ENCODE data around the gene MYO7B. TPM values are rescaled to one million over a fixed set of nuclear protein-coding genes. Genes with fewer than 3 reads are reported as not detected.
"Not testable (repeated sequence)": the region's sequence is repeated elsewhere in the genome, so short reads cannot be mapped to it uniquely, and the experiment has no call there.

MYO7B gene
- total and polyA plus RNA-seq, 4 donors, result 1.8 to 20.0 (median 7.4) TPM

GRCh38 chr2:127569666-127570065 lies 34.2 kb downstream of the MYO7B start:
- no peaks in the 10 kb centered on the region for H3K36me3 ChIP-seq (ENCODE audit: control insufficient read depth, insufficient read depth, low read length)
- H3K9me3 ChIP-seq (ENCODE audit: control insufficient read depth, insufficient read depth, low read length), result no peaks in the 10 kb centered on the region
- no peak for DNase-seq (ENCODE audit: low read depth in 4 of 6, low spot score in 6 of 6)
- H3K4me3 ChIP-seq (ENCODE audit: low read depth, low read length), result no peak overlapping the region
- no peak overlapping the region for H3K27ac ChIP-seq (ENCODE audit: low read depth, low read length)
- H3K27me3 ChIP-seq (ENCODE audit: control insufficient read depth, insufficient read depth, low read length), result no peaks in the 10 kb centered on the region
- 82% methylated on average over 5 of the region's 6 CpGs for WGBS (ENCODE audit: insufficient coverage)
- peaks cover 12% of the 10 kb centered on the region for H3K4me1 ChIP-seq (ENCODE audit: control insufficient read depth, insufficient read depth, low read length)

GRCh38 chr2:127570282-127571250 lies 35.1 kb downstream of the MYO7B start:
- Histone ChIP-seq H3K9me3 (ENCODE audit: control insufficient read depth, insufficient read depth, low read length) (no peaks in the 10 kb centered on the region), H3K4me3 (ENCODE audit: low read depth, low read length) (no peak overlapping the region), H3K36me3 (ENCODE audit: control insufficient read depth, insufficient read depth, low read length) (no peaks in the 10 kb centered on the region), H3K27me3 (ENCODE audit: control insufficient read depth, insufficient read depth, low read length) (no peaks in the 10 kb centered on the region), H3K27ac (ENCODE audit: low read depth, low read length) (no peak overlapping the region), H3K4me1 (ENCODE audit: control insufficient read depth, insufficient read depth, low read length) (peaks cover 12% of the 10 kb centered on the region)
- DNase-seq (ENCODE audit: low read depth in 4 of 6, low spot score in 6 of 6), result peak in 1 of 6 donors; percentile 46
- WGBS (ENCODE audit: insufficient coverage), result 64% methylated on average over 11 of the region's 18 CpGs

GRCh38 chr2:127572352-127572751 lies 36.9 kb downstream of the MYO7B start:
- H3K9me3 ChIP-seq (ENCODE audit: control insufficient read depth, insufficient read depth, low read length); H3K27ac ChIP-seq (ENCODE audit: low read depth, low read length); H3K36me3 ChIP-seq (ENCODE audit: control insufficient read depth, insufficient read depth, low read length); H3K27me3 ChIP-seq (ENCODE audit: control insufficient read depth, insufficient read depth, low read length); H3K4me3 ChIP-seq (ENCODE audit: low read depth, low read length); DNase-seq (ENCODE audit: low read depth in 4 of 6, low spot score in 6 of 6): not testable (repeated sequence)
- 100% methylated on average over 2 of the region's 2 CpGs for WGBS (ENCODE audit: insufficient coverage)
- H3K4me1 ChIP-seq (ENCODE audit: control insufficient read depth, insufficient read depth, low read length), result peaks cover 23% of the 10 kb centered on the region

- peak in 1 of 6 donors; percentile 11 for DNase-seq (ENCODE audit: low read depth in 4 of 6, low spot score in 6 of 6)
- Histone ChIP-seq H3K27me3 (ENCODE audit: control insufficient read depth, insufficient read depth, low read length) (no peaks in the 10 kb centered on the region), H3K27ac (ENCODE audit: low read depth, low read length) (no peak overlapping the region), H3K4me1 (ENCODE audit: control insufficient read depth, insufficient read depth, low read length) (peaks cover 23% of the 10 kb centered on the region), H3K9me3 (ENCODE audit: control insufficient read depth, insufficient read depth, low read length) (no peaks in the 10 kb centered on the region), H3K36me3 (ENCODE audit: control insufficient read depth, insufficient read depth, low read length) (no peaks in the 10 kb centered on the region), H3K4me3 (ENCODE audit: low read depth, low read length) (no peak overlapping the region)
- WGBS (ENCODE audit: insufficient coverage), result 93% methylated on average over 3 of the region's 5 CpGs
Observed at GRCh38 chr2:127572841-127573240, 37.4 kb downstream of the MYO7B start.

GRCh38 chr2:127573298-127573697 lies 37.8 kb downstream of the MYO7B start:
- Histone ChIP-seq H3K4me3 (ENCODE audit: low read depth, low read length) (no peak overlapping the region), H3K27ac (ENCODE audit: low read depth, low read length) (no peak overlapping the region), H3K36me3 (ENCODE audit: control insufficient read depth, insufficient read depth, low read length) (no peaks in the 10 kb centered on the region), H3K4me1 (ENCODE audit: control insufficient read depth, insufficient read depth, low read length) (peaks cover 23% of the 10 kb centered on the region), H3K27me3 (ENCODE audit: control insufficient read depth, insufficient read depth, low read length) (no peaks in the 10 kb centered on the region), H3K9me3 (ENCODE audit: control insufficient read depth, insufficient read depth, low read length) (no peaks in the 10 kb centered on the region)
- DNase-seq (ENCODE audit: low read depth in 4 of 6, low spot score in 6 of 6), result no peak
- WGBS (ENCODE audit: insufficient coverage), result 86% methylated on average over 6 of the region's 6 CpGs

- H3K4me1 ChIP-seq (ENCODE audit: control insufficient read depth, insufficient read depth, low read length), result peaks cover 23% of the 10 kb centered on the region
- no peak overlapping the region for H3K4me3 ChIP-seq (ENCODE audit: low read depth, low read length)
- H3K27me3 ChIP-seq (ENCODE audit: control insufficient read depth, insufficient read depth, low read length), result no peaks in the 10 kb centered on the region
- no peak for DNase-seq (ENCODE audit: low read depth in 4 of 6, low spot score in 6 of 6)
- H3K36me3 ChIP-seq (ENCODE audit: control insufficient read depth, insufficient read depth, low read length), result no peaks in the 10 kb centered on the region
- H3K9me3 ChIP-seq (ENCODE audit: control insufficient read depth, insufficient read depth, low read length), result no peaks in the 10 kb centered on the region
- 94% methylated on average over 9 of the region's 17 CpGs for WGBS (ENCODE audit: insufficient coverage)
- no peak overlapping the region for H3K27ac ChIP-seq (ENCODE audit: low read depth, low read length)
Observed at GRCh38 chr2:127573771-127574170, 38.3 kb downstream of the MYO7B start.

GRCh38 chr2:127574656-127575055 lies 39.2 kb downstream of the MYO7B start:
- Histone ChIP-seq H3K27me3 (ENCODE audit: control insufficient read depth, insufficient read depth, low read length) (no peaks in the 10 kb centered on the region), H3K4me1 (ENCODE audit: control insufficient read depth, insufficient read depth, low read length) (peaks cover 17% of the 10 kb centered on the region), H3K4me3 (ENCODE audit: low read depth, low read length) (no peak overlapping the region), H3K9me3 (ENCODE audit: control insufficient read depth, insufficient read depth, low read length) (no peaks in the 10 kb centered on the region), H3K27ac (ENCODE audit: low read depth, low read length) (no peak overlapping the region), H3K36me3 (ENCODE audit: control insufficient read depth, insufficient read depth, low read length) (no peaks in the 10 kb centered on the region)
- DNase-seq (ENCODE audit: low read depth in 4 of 6, low spot score in 6 of 6), result no peak
- WGBS (ENCODE audit: insufficient coverage), result 88% methylated on average over 1 of the region's 3 CpGs

- Histone ChIP-seq H3K27ac (ENCODE audit: low read depth, low read length) (no peak overlapping the region), H3K4me1 (ENCODE audit: control insufficient read depth, insufficient read depth, low read length) (peaks cover 13% of the 10 kb centered on the region), H3K9me3 (ENCODE audit: control insufficient read depth, insufficient read depth, low read length) (no peaks in the 10 kb centered on the region), H3K36me3 (ENCODE audit: control insufficient read depth, insufficient read depth, low read length) (no peaks in the 10 kb centered on the region), H3K4me3 (ENCODE audit: low read depth, low read length) (no peak overlapping the region), H3K27me3 (ENCODE audit: control insufficient read depth, insufficient read depth, low read length) (no peaks in the 10 kb centered on the region)
- no peak for DNase-seq (ENCODE audit: low read depth in 4 of 6, low spot score in 6 of 6)
- no CpG with 5 or more reads among the region's 4 CpGs for WGBS (ENCODE audit: insufficient coverage)
Observed at GRCh38 chr2:127575185-127575765, 39.8 kb downstream of the MYO7B start.

- no peaks in the 10 kb centered on the region for H3K9me3 ChIP-seq (ENCODE audit: control insufficient read depth, insufficient read depth, low read length)
- WGBS (ENCODE audit: insufficient coverage), result 70% methylated on average over 9 of the region's 11 CpGs
- H3K36me3 ChIP-seq (ENCODE audit: control insufficient read depth, insufficient read depth, low read length), result no peaks in the 10 kb centered on the region
- H3K27ac ChIP-seq (ENCODE audit: low read depth, low read length), result no peak overlapping the region
- peaks cover 11% of the 10 kb centered on the region for H3K4me1 ChIP-seq (ENCODE audit: control insufficient read depth, insufficient read depth, low read length)
- no peak for DNase-seq (ENCODE audit: low read depth in 4 of 6, low spot score in 6 of 6)
- no peak overlapping the region for H3K4me3 ChIP-seq (ENCODE audit: low read depth, low read length)
- no peaks in the 10 kb centered on the region for H3K27me3 ChIP-seq (ENCODE audit: control insufficient read depth, insufficient read depth, low read length)
Observed at GRCh38 chr2:127575941-127576432, 40.5 kb downstream of the MYO7B start.
